HUES48 (cell line): Measurements from ENCODE around the gene JAZF1.

Source experiments
- H3K27ac ChIP-seq: one replicate; pipeline ENCODE4 v1.7.0; 2013; ENCODE audit warnings: low read depth, low read length, inconsistent platforms
- H3K27me3 ChIP-seq: 2 replicates; pipeline ENCODE4 v1.6.1; 2013; ENCODE audit warnings: mild to moderate bottlenecking, low read length; ENCODE audit not compliant: control insufficient read depth, insufficient read depth
- H3K36me3 ChIP-seq: 2 replicates; pipeline ENCODE4 v1.6.1; 2013; ENCODE audit warnings: low read length; ENCODE audit not compliant: control insufficient read depth, insufficient read depth
- H3K4me1 ChIP-seq: 2 replicates; pipeline ENCODE4 v1.6.1; 2013; ENCODE audit warnings: mild to moderate bottlenecking, low read length; ENCODE audit not compliant: control insufficient read depth, insufficient read depth
- H3K4me3 ChIP-seq: 2 replicates; pipeline ENCODE4 v1.5.1; 2013; ENCODE audit warnings: mild to moderate bottlenecking, low read depth, low read length
- H3K9ac ChIP-seq: 2 replicates; pipeline ENCODE4 v1.6.1; 2013; ENCODE audit warnings: mild to moderate bottlenecking, low read depth, low read length, moderate library complexity
- H3K9me3 ChIP-seq: 2 replicates; pipeline ENCODE4 v1.6.1; 2013; ENCODE audit warnings: low read length; ENCODE audit not compliant: control insufficient read depth, insufficient read depth

Gene JAZF1

GRCh38 chr7:27826357-27826756 is 354.2 kb downstream of the JAZF1 start:
- Histone ChIP-seq H3K27me3 (no peaks in the 10 kb centered on the region), H3K9me3 (no peaks in the 10 kb centered on the region), H3K4me1 (no peaks in the 10 kb centered on the region), H3K9ac (no peak overlapping the region), H3K27ac (no peak overlapping the region), H3K4me3 (no peak overlapping the region), H3K36me3 (peaks cover 16% of the 10 kb centered on the region)

- Histone ChIP-seq H3K27ac (no peak overlapping the region), H3K36me3 (peaks cover 16% of the 10 kb centered on the region)
Measured at GRCh38 chr7:27825891-27826290, 354.7 kb downstream of the JAZF1 start.

GRCh38 chr7:27822245-27822644 is 358.4 kb downstream of the JAZF1 start:
- Histone ChIP-seq H3K9ac (no peak overlapping the region), H3K4me1 (no peaks in the 10 kb centered on the region), H3K9me3 (no peaks in the 10 kb centered on the region), H3K27me3 (no peaks in the 10 kb centered on the region), H3K36me3 (0 out of 2 replicates have a peak, but pooled peaks cover 3% of the 10 kb centered on the region), H3K27ac (no peak overlapping the region), H3K4me3 (no peak overlapping the region)

More at GRCh38 chr7:27825891-27826290, 354.7 kb downstream of the JAZF1 start:
- H3K4me3 ChIP-seq, result no peak overlapping the region
- H3K9ac ChIP-seq, result no peak overlapping the region
- H3K27me3 ChIP-seq, result no peaks in the 10 kb centered on the region
- no peaks in the 10 kb centered on the region for H3K4me1 ChIP-seq
- no peaks in the 10 kb centered on the region for H3K9me3 ChIP-seq

- H3K27me3 ChIP-seq, result no peaks in the 10 kb centered on the region
- no peaks in the 10 kb centered on the region for H3K9me3 ChIP-seq
- peaks cover 12% of the 10 kb centered on the region for H3K36me3 ChIP-seq
- no peak overlapping the region for H3K27ac ChIP-seq
- H3K4me3 ChIP-seq, result no peak overlapping the region
- H3K9ac ChIP-seq, result no peak overlapping the region
- no peaks in the 10 kb centered on the region for H3K4me1 ChIP-seq
Measured at GRCh38 chr7:27812706-27813105, 367.9 kb downstream of the JAZF1 start.

- Histone ChIP-seq H3K36me3 (no peaks in the 10 kb centered on the region), H3K27ac (no peak overlapping the region), H3K4me1 (no peaks in the 10 kb centered on the region), H3K27me3 (no peaks in the 10 kb centered on the region), H3K4me3 (no peak overlapping the region), H3K9me3 (no peaks in the 10 kb centered on the region), H3K9ac (no peak overlapping the region)
Measured at GRCh38 chr7:27810186-27810585, 370.4 kb downstream of the JAZF1 start.

GRCh38 chr7:27808626-27809025 is 372.0 kb downstream of the JAZF1 start:
- H3K36me3 ChIP-seq, result no peaks in the 10 kb centered on the region
- no peak overlapping the region for H3K27ac ChIP-seq
- no peak overlapping the region for H3K9ac ChIP-seq
- no peak overlapping the region for H3K4me3 ChIP-seq
- no peaks in the 10 kb centered on the region for H3K27me3 ChIP-seq
- no peaks in the 10 kb centered on the region for H3K9me3 ChIP-seq
- H3K4me1 ChIP-seq, result peaks cover 1% of the 10 kb centered on the region; the same call in 1 of the 2 replicates

GRCh38 chr7:27804139-27804538 is 376.5 kb downstream of the JAZF1 start:
- Histone ChIP-seq H3K9ac (no peak overlapping the region), H3K9me3 (no peaks in the 10 kb centered on the region), H3K27ac (no peak overlapping the region)

GRCh38 chr7:27802999-27803398 is 377.6 kb downstream of the JAZF1 start:
- Histone ChIP-seq H3K9me3 (no peaks in the 10 kb centered on the region), H3K36me3 (no peaks in the 10 kb centered on the region; the same call in 1 of the 2 replicates), H3K4me1 (peaks cover 23% of the 10 kb centered on the region), H3K27ac (no peak overlapping the region), H3K27me3 (no peaks in the 10 kb centered on the region), H3K9ac (no peak overlapping the region), H3K4me3 (no peak overlapping the region)

More at GRCh38 chr7:27804139-27804538, 376.5 kb downstream of the JAZF1 start:
- Histone ChIP-seq H3K27me3 (no peaks in the 10 kb centered on the region), H3K4me1 (peaks cover 17% of the 10 kb centered on the region), H3K4me3 (no peak overlapping the region), H3K36me3 (no peaks in the 10 kb centered on the region; the same call in 1 of the 2 replicates)

GRCh38 chr7:27799212-27799611 is 381.4 kb downstream of the JAZF1 start:
- Histone ChIP-seq H3K4me1 (peaks cover 23% of the 10 kb centered on the region), H3K9ac (no peak overlapping the region), H3K9me3 (no peaks in the 10 kb centered on the region), H3K4me3 (no peak overlapping the region), H3K27me3 (no peaks in the 10 kb centered on the region), H3K27ac (no peak overlapping the region), H3K36me3 (peaks cover 15% of the 10 kb centered on the region)

GRCh38 chr7:27795977-27796376 is 384.6 kb downstream of the JAZF1 start:
- H3K4me3 ChIP-seq, result no peak overlapping the region
- H3K9me3 ChIP-seq, result no peaks in the 10 kb centered on the region
- H3K27me3 ChIP-seq, result no peaks in the 10 kb centered on the region
- H3K9ac ChIP-seq, result no peak overlapping the region
- no peak overlapping the region for H3K27ac ChIP-seq
- peaks cover 37% of the 10 kb centered on the region for H3K36me3 ChIP-seq
- peaks cover 11% of the 10 kb centered on the region; the same call in 1 of the 2 replicates for H3K4me1 ChIP-seq

- no peaks in the 10 kb centered on the region for H3K9me3 ChIP-seq
- H3K4me3 ChIP-seq, result no peak overlapping the region
- peaks cover 10% of the 10 kb centered on the region; the same call in 1 of the 2 replicates for H3K4me1 ChIP-seq
- H3K9ac ChIP-seq, result no peak overlapping the region
- H3K36me3 ChIP-seq, result peaks cover 42% of the 10 kb centered on the region
- H3K27ac ChIP-seq, result no peak overlapping the region
- no peaks in the 10 kb centered on the region for H3K27me3 ChIP-seq
Measured at GRCh38 chr7:27793780-27794179, 386.8 kb downstream of the JAZF1 start.

GRCh38 chr7:27788437-27788836 is 392.2 kb downstream of the JAZF1 start:
- H3K27me3 ChIP-seq, result no peaks in the 10 kb centered on the region
- no peaks in the 10 kb centered on the region for H3K9me3 ChIP-seq
- H3K9ac ChIP-seq, result no peak overlapping the region
- H3K27ac ChIP-seq, result no peak overlapping the region
- no peak overlapping the region for H3K4me3 ChIP-seq
- peaks cover 17% of the 10 kb centered on the region for H3K4me1 ChIP-seq
- peaks cover 45% of the 10 kb centered on the region for H3K36me3 ChIP-seq
